Stimulated activated naive CD8-positive, alpha-beta T cell treated with anti-CD3 and anti-CD28 coated beads, Interleukin-15, Interleukin-2, amounts not matched to agents 100 U/mL and 50 U/mL, for 24 hours (primary cell): ENCODE measurements around the gene TMC2.
"Not testable (repeated sequence)": the region's sequence is repeated elsewhere in the genome, so short reads cannot be mapped to it uniquely, and the experiment has no call there.

Experiments used
- ATAC-seq: fragments of 150-1000 bp; cut with Tn5 transposase; one replicate; pipeline ENCODE4 v1.10.0; 2021
- DNase-seq: peaks from one replicate; pipeline ENCODE4 v3.0.0; 2021

TMC2 gene, protein sequence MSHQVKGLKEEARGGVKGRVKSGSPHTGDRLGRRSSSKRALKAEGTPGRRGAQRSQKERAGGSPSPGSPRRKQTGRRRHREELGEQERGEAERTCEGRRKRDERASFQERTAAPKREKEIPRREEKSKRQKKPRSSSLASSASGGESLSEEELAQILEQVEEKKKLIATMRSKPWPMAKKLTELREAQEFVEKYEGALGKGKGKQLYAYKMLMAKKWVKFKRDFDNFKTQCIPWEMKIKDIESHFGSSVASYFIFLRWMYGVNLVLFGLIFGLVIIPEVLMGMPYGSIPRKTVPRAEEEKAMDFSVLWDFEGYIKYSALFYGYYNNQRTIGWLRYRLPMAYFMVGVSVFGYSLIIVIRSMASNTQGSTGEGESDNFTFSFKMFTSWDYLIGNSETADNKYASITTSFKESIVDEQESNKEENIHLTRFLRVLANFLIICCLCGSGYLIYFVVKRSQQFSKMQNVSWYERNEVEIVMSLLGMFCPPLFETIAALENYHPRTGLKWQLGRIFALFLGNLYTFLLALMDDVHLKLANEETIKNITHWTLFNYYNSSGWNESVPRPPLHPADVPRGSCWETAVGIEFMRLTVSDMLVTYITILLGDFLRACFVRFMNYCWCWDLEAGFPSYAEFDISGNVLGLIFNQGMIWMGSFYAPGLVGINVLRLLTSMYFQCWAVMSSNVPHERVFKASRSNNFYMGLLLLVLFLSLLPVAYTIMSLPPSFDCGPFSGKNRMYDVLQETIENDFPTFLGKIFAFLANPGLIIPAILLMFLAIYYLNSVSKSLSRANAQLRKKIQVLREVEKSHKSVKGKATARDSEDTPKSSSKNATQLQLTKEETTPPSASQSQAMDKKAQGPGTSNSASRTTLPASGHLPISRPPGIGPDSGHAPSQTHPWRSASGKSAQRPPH

DNA sequence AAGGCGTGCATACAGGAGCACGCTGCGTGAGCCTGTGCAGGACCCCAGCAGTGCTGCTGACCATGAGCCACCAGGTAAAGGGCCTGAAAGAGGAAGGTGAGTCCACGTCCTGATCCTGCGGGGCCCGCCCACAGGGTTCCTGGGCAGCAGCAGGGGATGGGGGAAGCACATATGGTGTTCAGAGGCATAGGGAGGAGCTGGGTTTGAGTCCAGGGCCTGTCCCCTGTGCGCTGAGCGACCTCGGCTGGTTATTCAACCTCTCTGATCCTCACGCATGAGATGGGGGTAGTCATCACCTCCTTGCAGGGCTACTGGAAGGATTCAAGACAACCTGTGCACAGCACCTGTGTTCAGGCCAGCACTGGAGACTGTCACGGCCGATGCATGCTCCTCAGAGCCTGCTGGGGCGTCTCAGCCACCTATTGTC is at the start of gene TMC2:
TSS of gene TMC2 (plus strand) at position 14 of the 427 bp plus-strand sequence. CDS start at position 63, 49 bp downstream.
- DNase-seq, result no peak

GRCh38 chr20:2502808-2503384 is 33.5 kb upstream of the TMC2 start:
- ATAC-seq, result not testable (repeated sequence)

More for the DNA sequence above, at the start of gene TMC2:
- no peak for ATAC-seq

GRCh38 chr20:2504803-2505202 is 31.6 kb upstream of the TMC2 start:
- DNase-seq, ATAC-seq: not testable (repeated sequence)

More at GRCh38 chr20:2502808-2503384, 33.5 kb upstream of the TMC2 start:
- DNase-seq, result not testable (repeated sequence)

GRCh38 chr20:2506426-2506825 is 29.9 kb upstream of the TMC2 start:
- ATAC-seq, DNase-seq: not testable (repeated sequence)

GRCh38 chr20:2507464-2507863 is 28.9 kb upstream of the TMC2 start:
- DNase-seq (no peak), ATAC-seq (no peak)

DNA sequence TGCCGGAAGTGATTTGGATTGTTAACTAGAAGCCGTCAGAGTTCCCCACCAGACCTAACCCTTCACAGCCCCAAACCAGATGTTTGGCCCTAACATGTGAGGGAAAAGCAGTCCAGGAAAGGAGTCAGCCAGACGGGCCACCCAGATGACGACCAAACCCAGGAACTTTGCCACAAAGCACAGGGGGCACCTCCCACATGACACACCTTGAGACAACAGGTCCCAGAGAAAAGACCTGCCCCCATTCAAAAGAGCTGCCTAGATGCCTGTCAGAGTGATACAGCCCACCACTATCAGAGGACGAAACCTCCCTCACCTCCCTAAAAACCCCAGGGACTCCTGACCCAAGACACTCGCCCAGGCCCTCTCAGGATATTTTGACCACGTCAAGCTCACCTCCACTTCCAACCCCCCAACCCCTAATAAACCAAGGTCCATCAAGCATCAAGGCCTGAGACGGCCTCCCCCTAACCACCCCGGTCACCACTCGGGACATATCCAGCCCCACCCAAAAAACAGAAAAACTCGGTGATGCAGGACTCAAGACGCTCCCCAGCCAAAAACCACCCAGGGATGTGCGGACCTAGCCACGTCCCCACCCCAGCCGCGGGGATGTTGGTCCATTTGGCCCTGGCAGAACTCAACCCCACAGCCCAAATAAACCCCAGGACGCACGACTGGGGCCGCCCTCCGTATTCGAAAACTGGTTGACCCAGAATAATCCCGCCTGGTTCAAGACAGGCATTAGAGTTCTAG is 28.3 kb upstream of the TMC2 start:
- ATAC-seq (peak; percentile 4), DNase-seq (no peak)

DNA sequence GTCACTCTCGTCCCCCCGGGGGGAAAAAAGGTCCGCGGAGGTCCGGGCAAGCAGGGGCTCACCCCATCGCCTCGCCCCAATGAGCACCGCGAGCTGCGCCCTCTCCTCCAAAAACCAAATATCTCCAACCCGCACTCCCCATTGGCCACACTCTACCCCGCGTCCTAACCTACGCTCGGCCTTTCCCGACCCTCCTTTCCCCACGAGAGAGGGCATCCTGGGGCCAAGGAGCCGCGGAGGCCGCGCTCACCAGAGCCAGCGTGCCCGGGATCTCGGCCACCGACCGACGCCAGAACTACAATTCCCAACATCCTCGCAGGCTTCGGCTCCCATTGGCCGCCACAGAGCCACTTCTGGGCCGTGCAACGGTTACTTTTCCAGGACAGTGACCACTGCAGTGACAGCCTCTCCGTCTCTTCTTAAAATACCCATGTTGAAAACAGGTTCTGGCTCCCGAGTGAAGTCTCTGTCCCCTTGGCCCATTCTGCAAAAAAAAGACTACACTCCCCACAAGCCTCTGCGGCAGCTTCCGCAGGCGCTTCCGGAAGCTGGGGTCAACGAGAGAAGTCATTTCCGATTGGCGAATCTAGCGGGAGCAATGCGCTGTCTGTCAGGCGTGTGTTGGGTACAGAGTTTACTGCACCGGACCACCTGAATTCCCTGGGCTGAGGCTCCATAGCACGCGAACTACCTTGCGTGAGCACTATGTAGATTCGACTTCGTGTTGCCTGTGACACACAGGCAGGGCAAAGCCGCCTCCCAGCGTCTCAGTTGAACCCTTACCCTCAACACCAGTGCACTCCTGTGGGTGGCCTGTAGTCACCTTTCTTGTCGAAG is 27.5 kb upstream of the TMC2 start, which contains the start of gene ZNF343:
TSS of gene ZNF343 (minus strand) at position 285 of the 837 bp plus-strand sequence. CDS start 15,020 bp downstream, outside the sequence.
- DNase-seq, result peak; percentile 78
- peak; percentile 98 for ATAC-seq

- ATAC-seq, result no peak
- DNase-seq, result no peak
Measured at GRCh38 chr20:2509468-2509781, 26.9 kb upstream of the TMC2 start.

DNA sequence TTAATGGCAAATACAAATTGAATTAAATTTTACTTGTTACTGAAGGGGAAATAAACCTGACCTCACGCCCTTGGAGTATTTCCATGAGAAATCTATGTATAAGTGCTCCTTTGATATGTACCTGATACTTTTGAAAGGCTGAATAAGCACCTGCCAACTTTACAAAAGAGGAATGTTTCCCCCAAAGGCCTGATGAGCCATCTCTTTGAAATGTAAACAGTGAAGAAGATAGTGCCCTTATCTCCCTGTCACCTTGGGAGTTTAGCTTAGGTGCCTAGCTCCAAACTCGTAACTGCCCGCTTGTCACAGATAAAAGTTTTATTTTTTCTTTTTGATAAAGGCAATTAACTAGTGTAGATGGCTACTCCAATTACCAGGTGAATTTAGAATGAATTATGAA is 26.6 kb upstream of the TMC2 start:
- ATAC-seq (no peak), DNase-seq (no peak)

DNA sequence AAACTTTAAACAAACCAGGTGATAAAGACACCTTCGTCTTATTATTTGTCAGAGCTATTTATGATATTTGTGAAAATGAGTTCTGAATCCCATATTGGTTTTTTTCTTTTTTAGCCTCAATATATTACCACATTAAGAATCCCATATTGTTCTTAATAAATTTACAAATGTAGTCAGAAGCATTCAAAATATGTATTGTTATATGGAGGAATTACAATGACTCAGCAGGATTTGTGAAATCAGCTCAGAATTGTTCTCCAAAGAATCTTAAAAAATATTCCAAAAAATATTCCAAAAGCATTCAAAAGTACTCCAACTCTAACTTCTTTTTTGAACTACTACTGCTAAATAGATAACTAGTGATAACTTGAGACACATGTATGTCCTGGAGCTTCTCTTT is 21.2 kb upstream of the TMC2 start:
- ATAC-seq, result no peak
- DNase-seq, result no peak

GRCh38 chr20:2516399-2516798 is 20.0 kb upstream of the TMC2 start:
- DNase-seq, result no peak
- ATAC-seq, result no peak

DNA sequence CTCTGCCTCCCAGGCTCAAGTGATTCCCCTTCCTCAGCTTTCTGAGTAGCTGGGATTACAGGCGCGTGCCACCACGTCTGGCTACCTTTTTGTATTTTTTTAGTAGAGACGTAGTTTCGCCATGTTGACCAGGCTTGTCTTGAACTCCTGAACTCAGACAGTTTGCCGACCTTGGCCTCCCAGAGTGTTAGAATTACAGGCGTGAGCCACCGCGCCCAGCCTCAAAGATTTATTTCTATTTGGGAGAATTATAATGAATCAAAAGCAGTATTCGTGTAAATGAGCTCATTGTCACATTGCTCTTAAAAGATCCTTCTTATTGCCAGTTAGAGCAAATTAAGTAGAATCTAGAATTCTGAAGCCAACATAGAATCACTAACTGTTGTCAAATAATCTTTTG is 18.3 kb upstream of the TMC2 start:
- no peak for ATAC-seq
- no peak for DNase-seq

DNA sequence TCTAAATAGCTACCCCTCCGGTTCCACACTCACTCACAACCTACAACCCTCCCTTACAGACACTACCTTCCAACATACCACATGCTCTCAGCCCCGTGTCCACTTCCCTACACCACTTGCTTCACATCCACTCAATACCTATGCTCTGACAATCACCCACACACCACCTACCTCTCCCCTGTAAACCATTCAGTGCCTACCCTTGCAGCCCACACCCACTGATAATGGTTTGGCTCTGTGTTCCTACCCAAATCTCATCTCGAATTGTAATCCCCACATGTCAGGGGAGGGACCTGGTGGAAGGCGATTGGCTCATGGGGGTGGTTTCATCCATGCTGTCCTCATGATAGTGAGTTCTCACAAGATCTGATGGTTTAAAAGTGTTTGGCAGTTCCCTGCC is 17.8 kb upstream of the TMC2 start:
- ATAC-seq (no peak), DNase-seq (no peak)

GRCh38 chr20:2519115-2519809 is 17.1 kb upstream of the TMC2 start:
- ATAC-seq (peak; percentile 45), DNase-seq (no peak)

DNA sequence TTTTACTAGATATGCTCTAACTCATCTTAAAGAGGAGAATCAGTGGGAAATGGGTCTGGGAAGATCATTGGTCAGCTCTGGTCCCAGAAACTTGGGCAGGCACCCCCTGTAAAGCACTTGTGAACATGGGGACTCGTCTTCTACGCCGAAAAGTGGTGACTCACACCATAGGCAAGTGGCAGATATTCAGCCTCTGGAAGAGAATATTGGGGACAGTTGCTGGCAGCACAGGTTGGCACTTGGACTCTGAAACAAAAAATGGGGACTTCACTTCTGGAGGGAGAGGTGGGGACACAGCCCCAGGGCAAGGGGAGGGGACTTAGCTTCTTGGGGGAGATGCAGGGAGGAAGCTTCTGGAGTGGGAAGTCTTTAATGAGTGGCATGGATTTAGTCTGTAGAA is 15.8 kb upstream of the TMC2 start:
- DNase-seq (no peak), ATAC-seq (no peak)

- no peak for ATAC-seq
- DNase-seq, result peak; percentile 74
Measured at GRCh38 chr20:2521369-2522305, 14.7 kb upstream of the TMC2 start.

- not testable (repeated sequence) for DNase-seq, ATAC-seq
Measured at GRCh38 chr20:2522826-2523429, 13.4 kb upstream of the TMC2 start.

GRCh38 chr20:2523919-2524708 is 12.3 kb upstream of the TMC2 start:
- ATAC-seq, result peak; percentile 64
- DNase-seq, result peak; percentile 96
